Activated B cell treated with CpG ODN at 0.5 μM for 24 hours (primary cell): Measurements from ENCODE around the gene HACD2. TPM values are rescaled to one million over a fixed set of nuclear protein-coding genes. Genes with fewer than 3 reads are reported as not detected.

Experiments
- ATAC-seq: fragments of 200-7000 bp; cut with Tn5 transposase; one replicate; pipeline ENCODE4 v1.10.0; 2021; ENCODE audit warnings: low read depth, mild to moderate bottlenecking, moderate library complexity
- CTCF ChIA-PET: fragments of 350-600 bp; sonication (Branson Sonifier 250); formaldehyde crosslinking; loops from one replicate; lab custom pipeline; 2021; ENCODE audit warnings: antibody characterized with exemption; lab: Charles Lee
- POLR2A ChIA-PET: fragments of 350-600 bp; sonication (Branson Sonifier 250); formaldehyde crosslinking; loops from one replicate; lab custom pipeline; 2021; ENCODE audit warnings: antibody characterized with exemption; lab: Charles Lee
- DNase-seq: peaks from one replicate; pipeline ENCODE4 v3.0.0; 2022
- H3K27ac Mint-ChIP-seq: one replicate; pipeline ENCODE4 v1.8.0; 2020; ENCODE audit warnings: mixed read lengths
- H3K27me3 Mint-ChIP-seq: one replicate; pipeline ENCODE4 v1.8.0; 2021; ENCODE audit warnings: mixed read lengths
- H3K36me3 Mint-ChIP-seq: one replicate; pipeline ENCODE4 v1.8.0; 2021; ENCODE audit warnings: low read depth, mixed read lengths
- H3K4me1 Mint-ChIP-seq: one replicate; pipeline ENCODE4 v1.8.0; 2021; ENCODE audit warnings: mixed read lengths
- H3K4me3 Mint-ChIP-seq: one replicate; pipeline ENCODE4 v1.8.0; 2020; ENCODE audit warnings: mild to moderate bottlenecking, mixed read lengths
- H3K9me3 Mint-ChIP-seq: one replicate; pipeline ENCODE4 v1.8.0; 2020; ENCODE audit warnings: mixed read lengths
- intact Hi-C: fragments of 100-400 bp; cut with micrococcal nuclease; formaldehyde crosslinking; loops from one replicate; pipeline ENCODE4 v1.15.1; 2024
- total RNA-seq: library from RNA; stranded (reverse); gene quantifications from 2 replicates; pipeline ENCODE4 v1.2.3, GENCODE V29; 2022
- TF ChIP-seq, protein P1 (sequence below): fragments of 200-600 bp; IDR thresholded peaks from one replicate; pipeline ENCODE4 v1.8.0; 2022; ENCODE audit warnings: antibody characterized with exemption, mild to moderate bottlenecking

The HACD2 gene
- total RNA-seq, 1 donor from 2014 or later: 32.9 TPM

DNA sequence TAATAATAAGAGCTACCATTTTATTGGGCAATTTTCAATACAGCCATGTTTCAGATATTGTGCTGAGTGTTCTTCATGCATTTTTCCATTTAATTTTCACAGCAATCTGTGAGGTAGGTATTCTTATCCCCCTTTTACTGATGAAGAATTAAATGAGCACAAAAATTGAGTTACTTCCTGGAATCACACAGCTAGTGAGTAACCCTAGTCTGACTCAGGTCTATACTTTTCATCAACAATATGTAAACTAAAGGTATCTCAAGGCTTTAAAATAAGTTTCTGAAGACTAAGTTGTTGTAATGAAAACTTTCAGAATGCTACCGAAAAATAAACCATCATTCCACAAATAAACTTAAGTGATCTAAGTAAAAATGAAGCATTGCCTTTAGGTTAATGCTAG is 22.3 kb downstream of the HACD2 start:
- Mint-ChIP-seq H3K9me3 (no peaks in the 10 kb centered on the region), H3K36me3 (peaks cover 44% of the 10 kb centered on the region), H3K4me3 (no peak overlapping the region), H3K27ac (no peak overlapping the region), H3K27me3 (no peaks in the 10 kb centered on the region), H3K4me1 (peaks cover 8% of the 10 kb centered on the region)
- TF ChIP-seq, protein P1, sequence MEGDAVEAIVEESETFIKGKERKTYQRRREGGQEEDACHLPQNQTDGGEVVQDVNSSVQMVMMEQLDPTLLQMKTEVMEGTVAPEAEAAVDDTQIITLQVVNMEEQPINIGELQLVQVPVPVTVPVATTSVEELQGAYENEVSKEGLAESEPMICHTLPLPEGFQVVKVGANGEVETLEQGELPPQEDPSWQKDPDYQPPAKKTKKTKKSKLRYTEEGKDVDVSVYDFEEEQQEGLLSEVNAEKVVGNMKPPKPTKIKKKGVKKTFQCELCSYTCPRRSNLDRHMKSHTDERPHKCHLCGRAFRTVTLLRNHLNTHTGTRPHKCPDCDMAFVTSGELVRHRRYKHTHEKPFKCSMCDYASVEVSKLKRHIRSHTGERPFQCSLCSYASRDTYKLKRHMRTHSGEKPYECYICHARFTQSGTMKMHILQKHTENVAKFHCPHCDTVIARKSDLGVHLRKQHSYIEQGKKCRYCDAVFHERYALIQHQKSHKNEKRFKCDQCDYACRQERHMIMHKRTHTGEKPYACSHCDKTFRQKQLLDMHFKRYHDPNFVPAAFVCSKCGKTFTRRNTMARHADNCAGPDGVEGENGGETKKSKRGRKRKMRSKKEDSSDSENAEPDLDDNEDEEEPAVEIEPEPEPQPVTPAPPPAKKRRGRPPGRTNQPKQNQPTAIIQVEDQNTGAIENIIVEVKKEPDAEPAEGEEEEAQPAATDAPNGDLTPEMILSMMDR: no peak
- DNase-seq (no peak), ATAC-seq (no peak)
- intact Hi-C loops: no loop called here
- ChIA-PET POLR2A (no interaction called here), CTCF (interaction anchor here (0.7 to 1.0 kb wide), 2 partner anchors 9 to 13 kb away, joined by 4 to 6 read pairs; no protein-coding TSS in a partner anchor)

DNA sequence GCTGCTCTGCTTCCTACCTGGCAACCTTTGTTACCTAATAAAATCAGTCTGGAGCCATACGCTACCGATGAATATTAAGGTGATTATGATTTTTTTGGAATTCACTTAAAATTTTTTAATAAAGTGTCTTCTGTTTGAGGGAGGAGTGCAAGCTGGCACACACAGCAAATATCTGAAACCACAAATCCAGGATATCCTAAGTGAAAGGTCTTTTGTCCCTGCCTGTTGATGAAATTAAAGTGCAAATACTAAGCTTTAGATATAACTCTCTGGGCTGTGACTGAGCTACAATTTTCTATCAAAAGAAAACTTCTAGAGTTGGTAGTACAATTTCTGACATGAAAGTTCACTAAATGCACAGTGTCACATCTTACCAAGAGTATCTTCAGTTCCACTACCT is 23.7 kb downstream of the HACD2 start:
- POLR2A ChIA-PET: no interaction called here
- Mint-ChIP-seq H3K36me3 (peaks cover 44% of the 10 kb centered on the region), H3K4me1 (peaks cover 8% of the 10 kb centered on the region), H3K9me3 (no peaks in the 10 kb centered on the region), H3K27me3 (no peaks in the 10 kb centered on the region), H3K4me3 (no peak overlapping the region), H3K27ac (no peak overlapping the region)
- TF ChIP-seq, protein P1: no peak
- intact Hi-C loops: no loop called here
- CTCF ChIA-PET: interaction anchor here (1.6 to 2.8 kb wide), 5 partner anchors 8 to 231 kb away, joined by 3 to 13 read pairs (median 8); no protein-coding TSS in a partner anchor
- ATAC-seq: no peak
- no peak for DNase-seq

DNA sequence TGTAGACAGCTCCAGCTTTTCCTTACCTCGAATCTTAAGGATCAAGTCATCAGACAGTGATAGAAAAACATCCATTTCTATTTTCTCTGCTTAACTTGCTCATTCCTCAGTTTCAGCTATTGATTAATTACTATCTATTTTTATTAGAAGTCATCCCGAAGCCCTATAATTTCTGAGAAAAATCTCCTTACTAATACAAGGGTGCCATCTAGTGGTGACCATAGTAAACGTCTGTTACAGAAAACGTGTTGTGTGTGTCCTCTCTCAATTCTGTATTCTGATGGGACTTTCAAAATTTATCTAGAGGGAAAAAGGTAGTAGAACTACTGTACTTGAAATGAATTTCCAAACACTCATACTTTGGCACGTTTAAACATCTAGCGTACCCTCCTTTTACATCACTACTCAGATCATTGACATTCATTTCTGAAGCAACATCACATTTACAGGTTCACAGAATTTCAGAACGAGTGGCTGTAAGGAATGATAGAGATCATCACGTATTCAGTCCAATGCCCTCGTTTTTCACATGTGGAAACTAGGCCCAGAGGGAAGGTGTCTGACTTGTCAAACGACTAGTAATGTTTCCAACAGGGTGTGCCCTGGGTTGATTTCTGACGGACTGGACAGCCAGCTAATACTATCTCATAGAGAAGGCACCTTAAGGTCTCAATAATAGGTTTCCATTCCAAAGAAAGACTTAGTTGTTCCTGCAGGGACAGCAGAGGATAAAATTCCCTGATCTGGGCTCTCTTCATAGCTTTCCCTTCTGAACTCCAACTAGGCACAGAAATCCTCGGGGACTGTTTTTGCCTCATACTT is 25.6 kb downstream of the HACD2 start:
- TF ChIP-seq, protein P1: peak; percentile 90
- intact Hi-C loops: loop anchor here (1.0 to 5.0 kb wide), 3 partner anchors 112 to 804 kb away; partner anchors contain the start of gene ADCY5
- Mint-ChIP-seq H3K27ac (no peak overlapping the region), H3K27me3 (no peaks in the 10 kb centered on the region), H3K9me3 (peaks cover 5% of the 10 kb centered on the region), H3K4me3 (no peak overlapping the region), H3K36me3 (peaks cover 45% of the 10 kb centered on the region), H3K4me1 (peaks cover 8% of the 10 kb centered on the region)
- ChIA-PET CTCF (interaction anchor here (0.7 to 2.8 kb wide), 25 partner anchors 8 to 1166 kb away, joined by 3 to 13 read pairs (median 4); no protein-coding TSS in a partner anchor), POLR2A (no interaction called here)
- ATAC-seq: no peak
- DNase-seq: no peak

DNA sequence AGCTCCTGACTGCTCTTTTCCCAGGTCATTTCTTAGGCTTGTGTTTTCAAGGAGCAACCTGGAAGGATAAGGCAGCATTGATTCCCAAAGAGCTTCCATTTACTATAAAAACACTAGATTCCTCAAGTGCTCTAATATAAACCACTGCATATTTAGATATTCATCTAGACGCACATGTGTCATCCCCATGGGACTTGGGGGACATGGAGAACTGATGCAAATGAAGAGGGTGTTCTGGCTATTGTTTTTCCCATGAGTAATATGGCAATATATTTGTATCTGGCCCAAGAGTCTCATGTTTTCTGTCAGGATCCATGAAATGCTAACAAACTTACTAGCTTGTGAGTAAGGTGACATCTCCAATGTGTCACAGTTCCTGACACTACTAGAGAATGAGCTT is 31.3 kb downstream of the HACD2 start:
- Mint-ChIP-seq H3K27ac (no peak overlapping the region), H3K9me3 (peaks cover 15% of the 10 kb centered on the region), H3K4me1 (peaks cover 4% of the 10 kb centered on the region), H3K27me3 (no peaks in the 10 kb centered on the region), H3K36me3 (peaks cover 65% of the 10 kb centered on the region), H3K4me3 (no peak overlapping the region)
- intact Hi-C loops: no loop called here
- TF ChIP-seq, protein P1: no peak
- CTCF ChIA-PET: interaction anchor here (0.9 kb wide), 1 partner anchor 9 kb away, joined by 4 read pairs; no protein-coding TSS in a partner anchor
- DNase-seq (no peak), ATAC-seq (no peak)
- POLR2A ChIA-PET: no interaction called here

DNA sequence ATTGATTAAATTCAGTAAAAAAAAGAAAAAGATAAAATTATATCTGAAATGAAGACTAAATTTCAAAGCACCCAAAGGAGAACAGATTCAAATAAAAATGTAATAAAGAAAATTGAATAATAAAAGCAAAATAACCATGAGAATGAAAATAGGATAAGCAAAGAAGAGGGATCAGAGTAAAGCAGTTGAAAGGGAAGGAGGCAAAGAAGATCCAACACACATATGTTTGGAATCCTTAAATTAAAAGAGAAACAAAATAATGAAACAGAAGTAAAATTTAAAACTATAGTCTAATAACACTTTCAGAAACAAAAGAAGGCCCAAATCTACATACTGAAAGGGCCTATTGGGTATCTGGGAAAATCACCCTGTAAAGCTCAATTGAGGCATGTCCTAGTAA is 32.1 kb downstream of the HACD2 start:
- Mint-ChIP-seq H3K9me3 (peaks cover 15% of the 10 kb centered on the region), H3K27ac (no peak overlapping the region), H3K27me3 (no peaks in the 10 kb centered on the region), H3K4me3 (no peak overlapping the region), H3K36me3 (peaks cover 66% of the 10 kb centered on the region), H3K4me1 (peaks cover 4% of the 10 kb centered on the region)
- ChIA-PET POLR2A (no interaction called here), CTCF (no interaction called here)
- intact Hi-C loops: no loop called here
- TF ChIP-seq, protein P1: no peak
- no peak for DNase-seq
- no peak for ATAC-seq
